ENCODE data around the gene TNFAIP8L1.

TNFAIP8L1 gene

GRCh38 chr19:4604912-4605311 is 34.4 kb upstream of the TNFAIP8L1 start:
- Histone ChIP-seq H3K36me3 (ENCODE audit: insufficient read depth, low read length) (no peaks in the 10 kb centered on the region), H3K4me3 (no peak overlapping the region), H3K9ac (ENCODE audit: insufficient read length) (no peak overlapping the region), H3K9me3 (ENCODE audit: low read depth, low read length) (no peaks in the 10 kb centered on the region), H3K27ac (no peak overlapping the region)
- no peak for DNase-seq (ENCODE audit: low read depth, low spot score)
- no peak for TF ChIP-seq POLR2AphosphoS5 (IDR thresholded peaks at IDR 0.05; ENCODE audit: borderline replicate concordance, low read depth, low read length)
- TF ChIP-seq FOXP2 (optimal IDR thresholded peaks at IDR 0.05; ENCODE audit: control extremely low read depth, extremely low read length, insufficient read depth): no peak
- TF ChIP-seq EZH2 (IDR thresholded peaks at IDR 0.05): no peak

DNA sequence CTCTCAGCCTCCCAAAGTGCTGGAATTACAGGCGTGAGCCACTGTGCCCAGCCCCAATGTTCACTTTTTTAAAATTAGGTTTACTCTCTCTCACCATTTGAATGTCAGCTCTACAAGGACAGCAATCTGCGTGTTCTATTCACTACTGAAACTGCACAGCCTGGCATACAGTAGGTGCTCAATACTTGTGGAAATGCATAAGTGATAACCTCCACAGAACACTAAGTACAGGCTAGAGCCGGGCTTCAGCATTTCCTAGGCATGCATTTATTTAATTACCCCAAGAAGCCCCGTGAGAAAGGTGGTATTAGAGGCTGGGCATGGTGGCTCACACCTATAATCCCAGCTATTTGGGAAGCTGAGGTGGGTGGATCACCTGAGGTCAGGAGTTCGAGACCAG is 33.1 kb upstream of the TNFAIP8L1 start:
- H3K36me3 ChIP-seq (ENCODE audit: insufficient read depth, low read length): no peaks in the 10 kb centered on the region
- DNase-seq (ENCODE audit: low read depth, low spot score): no peak
- no peak overlapping the region for H3K4me3 ChIP-seq
- no peak for TF ChIP-seq EZH2 (IDR thresholded peaks at IDR 0.05)
- no peak for TF ChIP-seq FOXP2 (optimal IDR thresholded peaks at IDR 0.05; ENCODE audit: control extremely low read depth, extremely low read length, insufficient read depth)
- TF ChIP-seq POLR2AphosphoS5 (IDR thresholded peaks at IDR 0.05; ENCODE audit: borderline replicate concordance, low read depth, low read length): no peak
- H3K9ac ChIP-seq (ENCODE audit: insufficient read length): no peak overlapping the region
- no peaks in the 10 kb centered on the region for H3K9me3 ChIP-seq (ENCODE audit: low read depth, low read length)
- no peak overlapping the region for H3K27ac ChIP-seq

DNA sequence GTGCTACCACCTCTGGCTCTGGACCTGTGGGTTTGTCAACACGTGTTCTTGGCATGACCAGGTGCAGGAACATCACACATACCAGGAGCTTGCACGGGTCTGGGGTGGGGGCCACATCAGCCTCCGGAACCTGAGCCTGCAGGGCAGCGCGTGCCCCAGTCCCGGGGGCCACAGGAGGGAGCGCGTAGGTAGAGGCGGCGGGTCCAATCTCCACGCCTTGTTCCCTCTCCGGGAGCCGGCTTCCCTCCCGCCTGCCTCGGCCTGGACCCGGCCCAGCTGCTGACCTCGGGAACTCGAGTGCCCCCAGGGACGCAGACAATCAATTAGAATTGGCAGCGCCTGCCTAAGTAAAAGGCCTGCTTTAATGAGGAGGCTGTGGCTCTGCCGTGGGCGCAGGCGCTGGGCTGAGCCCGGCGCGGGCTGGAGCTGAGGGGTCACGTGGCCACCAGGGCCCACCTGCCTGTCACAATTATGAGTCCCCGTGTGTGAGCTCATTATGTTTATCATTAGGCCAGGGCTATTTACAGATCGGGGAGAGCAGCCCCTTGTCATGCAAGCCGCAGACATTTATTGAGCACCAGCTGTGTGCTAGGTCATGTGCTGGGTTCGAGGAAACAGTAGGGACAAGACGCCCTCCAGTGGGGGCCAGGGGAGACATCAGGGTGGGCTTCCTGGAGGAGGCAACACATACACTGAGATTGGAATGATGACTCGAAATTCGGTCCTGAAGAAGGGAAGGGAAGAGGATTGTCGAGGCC is 32.2 kb upstream of the TNFAIP8L1 start:
- Histone ChIP-seq H3K9me3 (ENCODE audit: low read depth, low read length) (no peaks in the 10 kb centered on the region), H3K9ac (ENCODE audit: insufficient read length) (no peak overlapping the region), H3K4me3 (no peak overlapping the region), H3K27ac (no peak overlapping the region), H3K36me3 (ENCODE audit: insufficient read depth, low read length) (no peaks in the 10 kb centered on the region)
- no peak for DNase-seq (ENCODE audit: low read depth, low spot score)
- no peak for TF ChIP-seq POLR2AphosphoS5 (IDR thresholded peaks at IDR 0.05; ENCODE audit: borderline replicate concordance, low read depth, low read length)
- TF ChIP-seq FOXP2 (optimal IDR thresholded peaks at IDR 0.05; ENCODE audit: control extremely low read depth, extremely low read length, insufficient read depth): no peak
- no peak for TF ChIP-seq EZH2 (IDR thresholded peaks at IDR 0.05)

- no peaks in the 10 kb centered on the region for H3K9me3 ChIP-seq (ENCODE audit: low read depth, low read length)
- H3K27ac ChIP-seq: no peak overlapping the region
- no peak overlapping the region for H3K4me3 ChIP-seq
- no peak for TF ChIP-seq EZH2 (IDR thresholded peaks at IDR 0.05)
- TF ChIP-seq FOXP2 (optimal IDR thresholded peaks at IDR 0.05; ENCODE audit: control extremely low read depth, extremely low read length, insufficient read depth): no peak
- no peak for TF ChIP-seq POLR2AphosphoS5 (IDR thresholded peaks at IDR 0.05; ENCODE audit: borderline replicate concordance, low read depth, low read length)
- H3K36me3 ChIP-seq (ENCODE audit: insufficient read depth, low read length): no peaks in the 10 kb centered on the region
- DNase-seq (ENCODE audit: low read depth, low spot score): no peak
- no peak overlapping the region for H3K9ac ChIP-seq (ENCODE audit: insufficient read length)
These were observed 29.3 kb upstream of the TNFAIP8L1 start for GRCh38 chr19:4609878-4610511.

DNA sequence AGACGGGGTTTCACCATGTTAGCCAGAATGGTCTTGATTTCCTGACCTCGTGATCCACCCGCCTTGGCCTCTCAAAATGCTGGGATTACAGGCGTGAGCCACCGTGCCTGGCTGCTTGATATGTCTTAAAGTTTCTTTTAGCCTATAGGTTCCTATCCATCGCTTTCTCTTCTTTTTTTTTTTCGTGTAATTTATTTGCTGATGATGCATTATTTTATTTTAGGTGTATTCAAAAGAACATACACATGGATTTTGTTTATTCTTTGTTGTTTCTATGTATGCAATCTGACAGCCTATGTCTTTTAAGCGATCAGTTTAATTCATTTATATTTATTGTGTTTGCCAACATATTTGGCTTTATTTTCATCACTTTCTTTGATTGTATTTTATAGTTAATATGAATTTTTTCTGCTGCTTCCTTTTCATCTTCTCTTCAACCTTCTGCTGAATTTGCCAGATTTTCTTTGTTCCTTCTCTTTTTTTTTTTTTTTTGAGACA is 26.0 kb upstream of the TNFAIP8L1 start:
- Histone ChIP-seq H3K36me3 (ENCODE audit: insufficient read depth, low read length) (no peaks in the 10 kb centered on the region), H3K9me3 (ENCODE audit: low read depth, low read length) (no peaks in the 10 kb centered on the region), H3K4me3 (no peak overlapping the region), H3K9ac (ENCODE audit: insufficient read length) (no peak overlapping the region), H3K27ac (no peak overlapping the region)
- no peak for TF ChIP-seq FOXP2 (optimal IDR thresholded peaks at IDR 0.05; ENCODE audit: control extremely low read depth, extremely low read length, insufficient read depth)
- no peak for TF ChIP-seq EZH2 (IDR thresholded peaks at IDR 0.05)
- no peak for TF ChIP-seq POLR2AphosphoS5 (IDR thresholded peaks at IDR 0.05; ENCODE audit: borderline replicate concordance, low read depth, low read length)
- DNase-seq (ENCODE audit: low read depth, low spot score): no peak

DNA sequence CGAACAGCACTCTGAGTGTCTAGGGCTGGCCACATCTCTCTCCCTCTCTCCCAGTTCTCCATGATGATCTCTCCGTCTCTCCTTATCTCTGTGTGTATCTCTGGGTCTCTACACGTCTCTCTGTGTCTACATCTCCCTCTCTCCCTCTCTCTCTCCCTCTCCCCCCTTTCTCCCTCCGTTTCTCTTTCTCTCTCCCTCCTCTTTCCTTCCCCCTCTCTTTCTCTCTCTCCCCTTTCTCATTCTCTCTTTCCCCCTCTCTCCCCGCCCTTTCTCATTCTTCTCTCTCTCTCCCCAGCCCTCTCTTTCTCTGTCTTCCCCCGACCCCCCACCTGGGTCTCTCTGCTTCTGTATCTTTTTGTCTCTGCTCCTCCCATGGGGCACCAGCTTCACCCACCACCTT is 21.3 kb upstream of the TNFAIP8L1 start:
- no peaks in the 10 kb centered on the region for H3K9me3 ChIP-seq (ENCODE audit: low read depth, low read length)
- H3K4me3 ChIP-seq: no peak overlapping the region
- H3K36me3 ChIP-seq (ENCODE audit: insufficient read depth, low read length): no peaks in the 10 kb centered on the region
- no peak for DNase-seq (ENCODE audit: low read depth, low spot score)
- H3K27ac ChIP-seq: no peak overlapping the region
- TF ChIP-seq POLR2AphosphoS5 (IDR thresholded peaks at IDR 0.05; ENCODE audit: borderline replicate concordance, low read depth, low read length) (no peak), EZH2 (IDR thresholded peaks at IDR 0.05) (no peak), FOXP2 (optimal IDR thresholded peaks at IDR 0.05; ENCODE audit: control extremely low read depth, extremely low read length, insufficient read depth) (no peak)
- H3K9ac ChIP-seq (ENCODE audit: insufficient read length): no peak overlapping the region

DNA sequence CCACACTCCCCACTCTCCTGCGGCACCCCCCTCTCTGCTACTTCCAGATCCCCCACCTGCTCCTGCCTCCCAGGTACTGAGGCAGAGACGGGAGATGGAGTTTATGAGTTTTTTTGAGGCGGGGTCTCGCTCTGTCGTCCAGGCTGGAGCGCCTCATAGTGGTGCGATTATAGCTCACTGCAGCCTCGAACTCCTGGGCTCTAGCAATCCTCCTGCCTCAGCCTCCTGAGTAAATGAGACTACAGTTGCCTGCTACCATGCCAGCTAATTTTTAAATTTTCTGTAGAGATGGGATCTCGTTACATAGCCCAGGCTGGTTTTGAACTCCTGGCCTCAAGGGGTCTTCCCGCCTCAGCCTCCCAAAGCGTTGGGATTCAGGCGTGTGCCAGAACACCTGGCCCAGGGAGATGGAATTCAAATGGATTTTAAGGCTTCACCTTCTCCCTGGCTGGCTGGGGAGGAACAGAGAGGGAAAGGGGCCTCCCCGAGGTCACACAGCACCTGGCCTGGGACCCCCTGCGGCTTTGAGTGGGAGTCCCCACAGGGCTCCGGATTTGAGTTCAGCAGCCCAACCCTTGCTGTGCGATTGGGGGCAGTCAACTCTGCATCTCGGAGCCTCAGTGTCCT is 19.5 kb upstream of the TNFAIP8L1 start:
- TF ChIP-seq FOXP2 (optimal IDR thresholded peaks at IDR 0.05; ENCODE audit: control extremely low read depth, extremely low read length, insufficient read depth) (no peak), POLR2AphosphoS5 (IDR thresholded peaks at IDR 0.05; ENCODE audit: borderline replicate concordance, low read depth, low read length) (no peak)
- no peak overlapping the region for H3K4me3 ChIP-seq
- H3K27ac ChIP-seq: no peak overlapping the region
- DNase-seq (ENCODE audit: low read depth, low spot score): no peak
- H3K9me3 ChIP-seq (ENCODE audit: low read depth, low read length): no peaks in the 10 kb centered on the region
- no peak overlapping the region for H3K9ac ChIP-seq (ENCODE audit: insufficient read length)
- no peaks in the 10 kb centered on the region for H3K36me3 ChIP-seq (ENCODE audit: insufficient read depth, low read length)

DNA sequence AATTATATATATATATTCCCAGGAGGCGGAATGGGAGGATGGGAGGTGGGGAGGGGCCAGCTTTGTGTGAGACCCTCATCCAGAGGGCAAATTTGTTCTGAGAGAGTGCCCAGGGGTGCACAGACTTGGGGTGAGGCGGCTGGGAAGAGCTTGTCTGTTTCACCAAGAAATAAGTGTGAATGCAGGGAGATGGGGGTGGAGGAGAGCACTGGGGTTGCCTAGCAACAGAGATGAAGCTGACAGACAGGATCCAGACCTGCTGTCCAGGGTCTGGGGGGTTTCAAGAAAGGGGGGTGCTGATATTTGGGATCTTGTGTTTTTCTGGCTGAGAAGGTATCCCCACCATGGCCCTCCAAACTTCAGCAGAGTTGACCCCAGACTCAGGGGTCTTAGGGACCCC is 18.6 kb upstream of the TNFAIP8L1 start:
- no peak for DNase-seq (ENCODE audit: low read depth, low spot score)
- Histone ChIP-seq H3K36me3 (ENCODE audit: insufficient read depth, low read length) (no peaks in the 10 kb centered on the region), H3K4me3 (no peak overlapping the region), H3K9ac (ENCODE audit: insufficient read length) (no peak overlapping the region), H3K9me3 (ENCODE audit: low read depth, low read length) (no peaks in the 10 kb centered on the region), H3K27ac (no peak overlapping the region)
- no peak for TF ChIP-seq FOXP2 (optimal IDR thresholded peaks at IDR 0.05; ENCODE audit: control extremely low read depth, extremely low read length, insufficient read depth)
- TF ChIP-seq POLR2AphosphoS5 (IDR thresholded peaks at IDR 0.05; ENCODE audit: borderline replicate concordance, low read depth, low read length): no peak
- no peak for TF ChIP-seq EZH2 (IDR thresholded peaks at IDR 0.05)
